ENCODE results near the gene CHST3. TPM values are rescaled to one million over a fixed set of nuclear protein-coding genes. Genes with fewer than 3 reads are reported as not detected.

The CHST3 gene
- total and polyA plus RNA-seq, 8 donors, result 10.3 to 20.1 (median 11.6) TPM

- Histone ChIP-seq H3K27me3 (no peaks in the 10 kb centered on the region), H3K4me1 (no peaks in the 10 kb centered on the region), H3K27ac (no peak overlapping the region), H3K4me3 (no peak overlapping the region), H3K36me3 (no peaks in the 10 kb centered on the region), H3K9me3 (no peaks in the 10 kb centered on the region)
- intact Hi-C loops (cut with DNase I), result no loop called here
- TF ChIP-seq CTCF (IDR thresholded peaks at IDR 0.05), result no peak
- no peak for DNase-seq
- ATAC-seq, result no peak
Measured at GRCh38 chr10:72037266-72037665, 73.1 kb downstream of the CHST3 start.

- ATAC-seq, result no peak
- H3K27me3 ChIP-seq, result no peaks in the 10 kb centered on the region
- H3K9me3 ChIP-seq, result no peaks in the 10 kb centered on the region
- no peak for TF ChIP-seq CTCF (IDR thresholded peaks at IDR 0.05)
- no peak overlapping the region for H3K27ac ChIP-seq
- intact Hi-C loops (cut with DNase I), result no loop called here
- H3K36me3 ChIP-seq, result no peaks in the 10 kb centered on the region
- no peak for DNase-seq
- no peak overlapping the region for H3K4me3 ChIP-seq
- H3K4me1 ChIP-seq, result no peaks in the 10 kb centered on the region
Measured at GRCh38 chr10:72037811-72038210, 73.6 kb downstream of the CHST3 start.

- intact Hi-C loops (cut with DNase I), result no loop called here
- H3K4me1 ChIP-seq, result no peaks in the 10 kb centered on the region
- no peaks in the 10 kb centered on the region for H3K27me3 ChIP-seq
- no peak overlapping the region for H3K27ac ChIP-seq
- no peak for TF ChIP-seq CTCF (IDR thresholded peaks at IDR 0.05)
- ATAC-seq (no peak), DNase-seq (no peak)
- no peak overlapping the region for H3K4me3 ChIP-seq
- no peaks in the 10 kb centered on the region for H3K9me3 ChIP-seq
- H3K36me3 ChIP-seq, result no peaks in the 10 kb centered on the region
Measured at GRCh38 chr10:72038458-72039001, 74.3 kb downstream of the CHST3 start.

GRCh38 chr10:72039377-72039776, 75.2 kb downstream of the CHST3 start:
- no peak overlapping the region for H3K27ac ChIP-seq
- H3K4me1 ChIP-seq, result peaks cover 0 to 2% of the 10 kb centered on the region in 2 donors
- ATAC-seq (no peak), DNase-seq (no peak)
- H3K27me3 ChIP-seq, result no peaks in the 10 kb centered on the region
- H3K9me3 ChIP-seq, result no peaks in the 10 kb centered on the region
- intact Hi-C loops (cut with DNase I), result no loop called here
- H3K36me3 ChIP-seq, result no peaks in the 10 kb centered on the region
- no peak for TF ChIP-seq CTCF (IDR thresholded peaks at IDR 0.05)
- no peak overlapping the region for H3K4me3 ChIP-seq

GRCh38 chr10:72041491-72041890, 77.3 kb downstream of the CHST3 start:
- no peak for TF ChIP-seq CTCF (IDR thresholded peaks at IDR 0.05)
- no peak overlapping the region for H3K27ac ChIP-seq
- H3K9me3 ChIP-seq, result no peaks in the 10 kb centered on the region
- peaks cover 0 to 3% of the 10 kb centered on the region in 2 donors for H3K4me1 ChIP-seq
- DNase-seq (no peak), ATAC-seq (no peak)
- no peaks in the 10 kb centered on the region for H3K36me3 ChIP-seq
- H3K27me3 ChIP-seq, result no peaks in the 10 kb centered on the region
- no peak overlapping the region for H3K4me3 ChIP-seq
- intact Hi-C loops (cut with DNase I), result loop anchor here in 1 of 2 donors (10.0 kb wide), 1 partner anchor 293 kb away; no protein-coding TSS in a partner anchor

Data from left lung (tissue), 10 donors.